GM18498 (cell line): ENCODE data around the gene TBC1D20.

Experiments
- ATAC-seq: cut with Tn5 transposase; IDR thresholded peaks from one replicate; pipeline ENCODE4 v1.9.1; 2021; ENCODE audit warnings: mild to moderate bottlenecking, moderate library complexity; ENCODE audit not compliant: unreplicated experiment

Gene TBC1D20

GRCh38 chr20:420721-421574, 41.4 kb downstream of the TBC1D20 start:
- no peak for ATAC-seq

- no peak for ATAC-seq
Observed at GRCh38 chr20:420166-420620, 42.1 kb downstream of the TBC1D20 start.

GRCh38 chr20:419556-420165, 42.7 kb downstream of the TBC1D20 start:
- ATAC-seq, result no peak

GRCh38 chr20:418858-419365, 43.4 kb downstream of the TBC1D20 start:
- no peak for ATAC-seq

- no peak for ATAC-seq
Observed at GRCh38 chr20:417801-418342, 44.5 kb downstream of the TBC1D20 start.

- ATAC-seq, result no peak
Observed at GRCh38 chr20:416950-417800, 45.2 kb downstream of the TBC1D20 start.

- ATAC-seq, result no peak
Observed at GRCh38 chr20:415820-416322, 46.5 kb downstream of the TBC1D20 start.

GRCh38 chr20:414161-414560, 48.2 kb downstream of the TBC1D20 start:
- no peak for ATAC-seq

GRCh38 chr20:412081-412480, 50.3 kb downstream of the TBC1D20 start:
- no peak for ATAC-seq

- ATAC-seq, result no peak
Observed at GRCh38 chr20:409697-410559, 52.4 kb downstream of the TBC1D20 start.

GRCh38 chr20:408843-409696, 53.3 kb downstream of the TBC1D20 start:
- ATAC-seq, result peak; percentile 9

- peak; percentile 75 for ATAC-seq
Observed at GRCh38 chr20:407953-408842, 54.1 kb downstream of the TBC1D20 start, which contains the start of gene RBCK1. RBCK1 (plus strand) TSS chr20:408299; CDS start chr20:408758, 459 bp downstream.

- peak; percentile 70 for ATAC-seq
Observed at GRCh38 chr20:407133-407952, 55.0 kb downstream of the TBC1D20 start.

- no peak for ATAC-seq
Observed at GRCh38 chr20:406200-407132, 55.9 kb downstream of the TBC1D20 start.

- no peak for ATAC-seq
Observed at GRCh38 chr20:404088-404487, 58.2 kb downstream of the TBC1D20 start.

GRCh38 chr20:403582-403957, 58.8 kb downstream of the TBC1D20 start:
- no peak for ATAC-seq
